NT2/D1 (cell line): ENCODE data around the gene ULK4.

Experiments used
- SUZ12 ChIP-seq: IDR thresholded peaks from 2 replicates; pipeline ENCODE4 v1.6.1; 2011; ENCODE audit not compliant: insufficient read length, insufficient read depth; ENCODE audit errors: extremely low read depth
- YY1 ChIP-seq: IDR thresholded peaks from 2 replicates; pipeline ENCODE4 v1.6.1; 2011; ENCODE audit not compliant: insufficient read length, insufficient read depth
- ZNF274 ChIP-seq: IDR thresholded peaks from 2 replicates; pipeline ENCODE4 v1.6.1; 2011; ENCODE audit warnings: mild to moderate bottlenecking, low read depth, low read length

- TF ChIP-seq ZNF274: no peak
- TF ChIP-seq SUZ12: no peak
- TF ChIP-seq YY1: no peak
Measured at GRCh38 chr3:41874022-41874421, 87.9 kb downstream of the ULK4 start.
